Neutrophil (primary cell): ENCODE results near the gene TBC1D17.

ENCODE experiments used
- H3K27ac ChIP-seq: fragments of 200-600 bp; sonication (generic); 2 replicates; pipeline ENCODE4 v1.5.1; 2016; ENCODE audit warnings: mild to moderate bottlenecking, moderate library complexity
- H3K27me3 ChIP-seq: fragments of 200-600 bp; sonication (generic); 2 replicates; pipeline ENCODE4 v1.6.0; 2016; ENCODE audit warnings: mild to moderate bottlenecking
- H3K36me3 ChIP-seq: fragments of 200-600 bp; sonication (generic); 2 replicates; pipeline ENCODE4 v1.5.1; 2017
- H3K4me1 ChIP-seq, 2 experiments: fragments of 200-600 bp in 1 of 2; sonication (generic) in 1 of 2; 1 replicate in 1 of 2; 2 replicates in 1 of 2; pipeline versions ENCODE4 v1.5.1 to v1.6.1; 2013 to 2016; ENCODE audit warnings: low read depth in 1 of 2, low read length in 1 of 2, mild to moderate bottlenecking in 1 of 2, moderate library complexity in 1 of 2; ENCODE audit not compliant: control insufficient read depth in 1 of 2, insufficient read depth in 1 of 2
- H3K4me3 ChIP-seq, 2 experiments: fragments of 200-600 bp in 1 of 2; sonication (generic) in 1 of 2; 1 replicate in 1 of 2; 2 replicates in 1 of 2; pipeline ENCODE4 v1.5.1; 2013 to 2016; ENCODE audit warnings: low read depth in 1 of 2, low read length in 1 of 2, mild to moderate bottlenecking in 1 of 2, moderate library complexity in 1 of 2
- H3K9me3 ChIP-seq: fragments of 200-600 bp; sonication (generic); 2 replicates; pipeline ENCODE4 v1.5.1; 2016
- CTCF ChIP-seq: fragments of 200-600 bp; sonication (generic); IDR thresholded peaks from 2 replicates; pipeline ENCODE4 v1.5.1; 2016; ENCODE audit warnings: antibody characterized with exemption

TBC1D17 gene

GRCh38 chr19:49932041-49932451, 54.5 kb downstream of the TBC1D17 start:
- no peak for TF ChIP-seq CTCF
- Histone ChIP-seq H3K36me3 (no peaks in the 10 kb centered on the region), H3K4me1 (peaks cover 11 to 18% of the 10 kb centered on the region in 2 experiments), H3K9me3 (no peaks in the 10 kb centered on the region), H3K27ac (no peak overlapping the region), H3K4me3 (no peak overlapping the region), H3K27me3 (peaks cover 9% of the 10 kb centered on the region)

GRCh38 chr19:49932731-49933131, 55.2 kb downstream of the TBC1D17 start:
- no peak overlapping the region for H3K4me3 ChIP-seq
- no peak for TF ChIP-seq CTCF
- no peaks in the 10 kb centered on the region for H3K9me3 ChIP-seq
- peaks cover 9% of the 10 kb centered on the region for H3K27me3 ChIP-seq
- peaks cover 14 to 15% of the 10 kb centered on the region in 2 experiments for H3K4me1 ChIP-seq
- no peaks in the 10 kb centered on the region for H3K36me3 ChIP-seq
- H3K27ac ChIP-seq: no peak overlapping the region

- Histone ChIP-seq H3K4me1 (peaks cover 5 to 13% of the 10 kb centered on the region in 2 experiments), H3K36me3 (no peaks in the 10 kb centered on the region), H3K9me3 (no peaks in the 10 kb centered on the region), H3K4me3 (no peak overlapping the region), H3K27me3 (peaks cover 9% of the 10 kb centered on the region), H3K27ac (no peak overlapping the region)
- TF ChIP-seq CTCF: no peak
Measured at GRCh38 chr19:49933643-49934042, 56.1 kb downstream of the TBC1D17 start.

- no peak for TF ChIP-seq CTCF
- Histone ChIP-seq H3K27ac (no peak overlapping the region), H3K4me3 (no peak overlapping the region), H3K9me3 (no peaks in the 10 kb centered on the region), H3K4me1 (peaks cover 0 to 5% of the 10 kb centered on the region in 2 experiments), H3K36me3 (no peaks in the 10 kb centered on the region), H3K27me3 (peaks cover 9% of the 10 kb centered on the region)
Measured at GRCh38 chr19:49936549-49936948, 59.0 kb downstream of the TBC1D17 start.

- Histone ChIP-seq H3K4me3 (no peak overlapping the region), H3K27ac (no peak overlapping the region), H3K9me3 (no peaks in the 10 kb centered on the region), H3K27me3 (peaks cover 6% of the 10 kb centered on the region), H3K36me3 (no peaks in the 10 kb centered on the region), H3K4me1 (peaks cover 0 to 5% of the 10 kb centered on the region in 2 experiments)
- TF ChIP-seq CTCF: peak; percentile 92
Measured at GRCh38 chr19:49937750-49938381, 60.4 kb downstream of the TBC1D17 start.
